ENCODE results near the gene CTXN2.
A peak's percentile ranks its signal among the peaks of the same experiment; 100 is the strongest.

Gene CTXN2

DNA sequence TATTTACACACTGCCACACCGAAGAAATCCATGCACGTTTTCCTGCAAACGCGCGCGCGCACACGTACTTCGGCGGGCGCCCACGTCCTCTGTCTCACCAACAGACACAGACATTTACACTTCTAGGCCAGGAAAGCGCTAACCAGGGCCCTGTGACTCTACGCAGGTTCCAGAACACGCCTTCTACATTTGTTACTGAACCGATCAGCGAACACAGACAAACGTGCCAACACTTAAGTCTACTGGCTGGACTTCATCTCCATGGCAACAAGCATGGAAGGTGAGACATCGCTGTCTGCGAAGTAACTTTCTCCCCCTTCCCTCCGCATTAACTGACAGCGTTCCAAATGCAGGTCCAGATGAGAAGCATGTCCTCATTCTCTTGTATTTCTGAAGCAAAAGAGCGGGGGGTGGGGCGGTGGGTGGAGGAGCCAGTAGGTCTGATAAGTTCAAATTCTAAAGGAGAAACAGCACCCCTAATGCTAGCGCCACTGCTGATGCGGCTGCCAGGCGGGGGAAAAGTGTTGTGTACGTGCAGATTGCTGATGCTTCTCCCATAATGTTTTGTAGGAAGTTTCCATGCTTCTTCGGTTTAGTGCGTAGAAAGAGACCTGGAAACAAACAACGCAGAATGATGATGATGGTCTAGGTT lies at the start of gene CTXN2:
Gene CTXN2 (plus strand): TSS at position 92 of the 652 bp plus-strand sequence. CDS start 9,636 bp downstream, outside the sequence.
- peak; percentile 24 for DNase-seq (ENCODE audit: low read depth)
- no peak within 1 kb of the TSS for H3K4me3 ChIP-seq (ENCODE audit: low read length)
- TF ChIP-seq, protein P1, sequence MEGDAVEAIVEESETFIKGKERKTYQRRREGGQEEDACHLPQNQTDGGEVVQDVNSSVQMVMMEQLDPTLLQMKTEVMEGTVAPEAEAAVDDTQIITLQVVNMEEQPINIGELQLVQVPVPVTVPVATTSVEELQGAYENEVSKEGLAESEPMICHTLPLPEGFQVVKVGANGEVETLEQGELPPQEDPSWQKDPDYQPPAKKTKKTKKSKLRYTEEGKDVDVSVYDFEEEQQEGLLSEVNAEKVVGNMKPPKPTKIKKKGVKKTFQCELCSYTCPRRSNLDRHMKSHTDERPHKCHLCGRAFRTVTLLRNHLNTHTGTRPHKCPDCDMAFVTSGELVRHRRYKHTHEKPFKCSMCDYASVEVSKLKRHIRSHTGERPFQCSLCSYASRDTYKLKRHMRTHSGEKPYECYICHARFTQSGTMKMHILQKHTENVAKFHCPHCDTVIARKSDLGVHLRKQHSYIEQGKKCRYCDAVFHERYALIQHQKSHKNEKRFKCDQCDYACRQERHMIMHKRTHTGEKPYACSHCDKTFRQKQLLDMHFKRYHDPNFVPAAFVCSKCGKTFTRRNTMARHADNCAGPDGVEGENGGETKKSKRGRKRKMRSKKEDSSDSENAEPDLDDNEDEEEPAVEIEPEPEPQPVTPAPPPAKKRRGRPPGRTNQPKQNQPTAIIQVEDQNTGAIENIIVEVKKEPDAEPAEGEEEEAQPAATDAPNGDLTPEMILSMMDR (IDR thresholded peaks at IDR 0.05; ENCODE audit: insufficient read depth, low read depth, low read length, missing control alignments): no peak

DNA sequence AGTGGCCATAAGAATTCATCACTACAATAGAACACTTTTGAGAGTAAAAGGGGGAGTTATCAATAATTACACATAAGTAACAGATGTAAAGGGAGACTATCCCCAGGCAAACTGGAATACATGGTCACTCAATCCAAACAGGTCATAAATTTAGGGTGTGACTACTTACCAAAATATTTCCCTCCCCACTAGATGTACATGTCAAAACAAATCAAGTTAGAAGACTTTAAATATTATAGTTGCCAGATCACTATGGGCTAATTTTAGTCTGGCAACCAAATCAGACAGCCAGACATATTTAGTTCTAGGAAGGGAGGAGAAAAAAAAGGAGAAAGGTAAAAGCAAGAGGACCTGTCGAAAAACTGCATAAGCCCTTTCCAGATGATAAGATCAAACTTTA lies 47.6 kb upstream of the CTXN2 start:
- no peak overlapping the region for H3K4me3 ChIP-seq (ENCODE audit: low read length)
- TF ChIP-seq, protein P1 (IDR thresholded peaks at IDR 0.05; ENCODE audit: insufficient read depth, low read depth, low read length, missing control alignments): no peak
- DNase-seq (ENCODE audit: low read depth): peak; percentile 70

DNA sequence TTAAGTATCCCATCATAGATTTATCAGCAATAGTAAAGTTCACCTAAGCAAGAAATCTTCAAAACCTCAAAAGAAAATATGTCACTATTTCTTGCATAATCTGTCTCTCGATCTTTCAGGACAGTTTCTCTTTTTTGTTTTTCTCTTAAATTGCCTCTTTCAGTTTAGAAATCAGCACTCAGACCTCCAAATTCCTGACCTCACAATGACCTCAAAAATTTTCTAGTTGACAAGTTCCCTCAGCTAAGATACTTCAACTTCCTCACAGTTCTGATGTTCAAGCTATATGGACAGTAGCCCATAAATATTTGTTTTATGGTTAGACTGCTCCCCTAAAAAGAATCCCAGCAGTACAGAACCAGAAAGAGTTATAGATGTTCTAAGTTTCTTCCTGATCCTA lies 46.6 kb upstream of the CTXN2 start:
- DNase-seq (ENCODE audit: low read depth): no peak
- no peak overlapping the region for H3K4me3 ChIP-seq (ENCODE audit: low read length)
- TF ChIP-seq, protein P1 (IDR thresholded peaks at IDR 0.05; ENCODE audit: insufficient read depth, low read depth, low read length, missing control alignments): no peak

DNA sequence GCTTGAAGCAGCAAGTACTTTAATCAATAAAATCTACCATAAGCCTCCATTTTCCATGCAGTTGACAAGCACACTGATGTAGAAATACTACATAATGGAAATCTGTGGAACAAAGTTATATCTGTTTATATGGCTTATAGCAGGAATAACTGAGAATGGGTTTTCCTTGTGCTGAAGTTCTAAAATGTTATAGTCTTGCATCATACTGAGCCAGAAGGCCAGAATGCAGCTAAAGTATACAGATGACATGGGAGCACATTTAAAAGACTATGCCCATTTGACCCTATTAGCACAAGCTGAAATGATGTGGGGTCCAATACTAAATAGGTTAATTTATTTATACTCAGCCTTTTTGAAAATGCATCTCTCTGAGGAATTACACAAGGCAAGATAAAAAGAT lies 45.5 kb upstream of the CTXN2 start:
- no peak overlapping the region for H3K4me3 ChIP-seq (ENCODE audit: low read length)
- TF ChIP-seq, protein P1 (IDR thresholded peaks at IDR 0.05; ENCODE audit: insufficient read depth, low read depth, low read length, missing control alignments): no peak
- no peak for DNase-seq (ENCODE audit: low read depth)

DNA sequence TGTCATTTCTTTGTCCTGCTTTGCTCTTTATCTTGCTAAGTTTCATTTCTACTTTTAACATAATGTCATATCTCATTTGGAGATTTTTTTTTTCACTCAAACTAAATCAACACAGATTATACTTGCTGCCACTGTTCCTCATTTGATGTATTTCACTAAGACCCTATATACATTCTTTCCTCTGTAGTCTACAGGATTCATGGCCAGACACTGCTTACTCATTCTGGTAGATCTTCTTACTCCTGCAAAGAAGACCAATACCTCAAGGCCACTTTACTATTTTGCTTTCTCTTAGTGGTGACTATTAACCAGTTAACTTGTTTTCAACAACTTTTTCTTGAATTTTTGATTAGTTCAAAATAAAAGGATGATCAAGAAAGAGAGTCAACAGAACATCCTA lies 44.1 kb upstream of the CTXN2 start:
- no peak for DNase-seq (ENCODE audit: low read depth)
- TF ChIP-seq, protein P1 (IDR thresholded peaks at IDR 0.05; ENCODE audit: insufficient read depth, low read depth, low read length, missing control alignments): no peak
- H3K4me3 ChIP-seq (ENCODE audit: low read length): no peak overlapping the region

DNA sequence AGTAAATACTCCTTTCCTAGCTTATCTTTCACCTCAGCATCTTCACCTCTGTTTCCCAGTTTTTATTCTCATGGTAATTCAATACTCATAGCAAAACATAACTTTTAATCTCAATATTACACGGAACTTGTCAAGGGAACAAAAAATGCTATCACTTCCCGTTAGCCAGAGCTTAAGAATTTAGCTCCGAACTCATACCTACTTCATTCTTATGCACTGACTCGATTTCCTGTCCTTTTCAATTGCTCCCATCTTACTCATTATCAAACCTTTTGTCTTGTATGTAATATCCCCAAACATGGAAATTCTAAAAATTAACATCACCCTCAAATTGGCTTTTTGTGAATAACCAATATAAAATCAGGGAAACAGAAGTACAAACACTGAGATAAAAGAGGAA lies 41.6 kb upstream of the CTXN2 start:
- TF ChIP-seq, protein P1 (IDR thresholded peaks at IDR 0.05; ENCODE audit: insufficient read depth, low read depth, low read length, missing control alignments): no peak
- peak; percentile 79 for DNase-seq (ENCODE audit: low read depth)
- no peak overlapping the region for H3K4me3 ChIP-seq (ENCODE audit: low read length)

DNA sequence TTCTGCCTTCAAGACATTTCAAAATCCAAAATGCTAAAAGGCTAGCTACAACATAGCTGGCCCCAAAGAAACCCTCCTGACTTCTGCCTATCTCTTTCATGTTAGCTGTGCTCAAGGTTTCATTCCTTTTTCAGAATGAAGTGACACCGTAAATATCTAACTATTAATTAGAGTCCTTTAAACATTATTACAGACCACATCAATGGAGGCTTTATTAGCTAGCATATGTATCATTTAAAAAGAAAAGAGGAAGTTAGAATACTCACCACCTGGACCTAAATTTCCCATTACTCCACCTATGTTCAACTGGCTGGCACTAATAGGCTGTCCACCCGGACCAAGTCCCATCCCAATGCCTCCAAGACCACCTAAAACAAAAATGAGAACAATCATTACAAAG lies 37.9 kb upstream of the CTXN2 start:
- no peak for DNase-seq (ENCODE audit: low read depth)

More for the DNA sequence above, 37.9 kb upstream of the CTXN2 start:
- TF ChIP-seq, protein P1 (IDR thresholded peaks at IDR 0.05; ENCODE audit: insufficient read depth, low read depth, low read length, missing control alignments): no peak
- no peak overlapping the region for H3K4me3 ChIP-seq (ENCODE audit: low read length)

All from epithelial cell of esophagus (primary cell).